Kidney (tissue), 14 donors: ENCODE data around the gene FARP2. TPM values are rescaled to one million over a fixed set of nuclear protein-coding genes. Genes with fewer than 3 reads are reported as not detected.

Source experiments
- DNase-seq, 5 donors: peaks; one replicate each; pipeline ENCODE4 v3.0.0-alpha.2; 2013 to 2020
- FAIRE-seq: peaks from 2 replicates; lab custom pipeline; 2012; peaks lifted over from hg19 to GRCh38; lab: Jason Lieb, UNC
- H3K27ac ChIP-seq, 2 donors: one replicate each; pipeline ENCODE4 v1.7.0; 2013; ENCODE audit warnings: low read depth in 2 of 2, low read length in 2 of 2, inconsistent platforms in 1 of 2
- H3K27me3 ChIP-seq: one replicate; pipeline ENCODE4 v1.7.1; 2013; ENCODE audit warnings: low read length, inconsistent platforms; ENCODE audit not compliant: control insufficient read depth, insufficient read depth
- H3K36me3 ChIP-seq, 3 donors: one replicate each; pipeline versions ENCODE4 v1.7.0 to v1.7.1; 2013; ENCODE audit warnings: low read length in 3 of 3, control low read depth in 1 of 3, inconsistent platforms in 1 of 3; ENCODE audit not compliant: insufficient read depth in 3 of 3, control insufficient read depth in 2 of 3
- H3K4me1 ChIP-seq, 3 donors: one replicate each; pipeline versions ENCODE4 v1.7.0 to v1.7.1; 2013; ENCODE audit warnings: low read length in 3 of 3, inconsistent platforms in 1 of 3, low read depth in 1 of 3; ENCODE audit not compliant: control insufficient read depth in 2 of 3, insufficient read depth in 2 of 3
- H3K4me3 ChIP-seq, 3 donors: one replicate each; pipeline versions ENCODE4 v1.7.0 to v1.8.1; 2013; ENCODE audit warnings: low read length in 3 of 3, control low read depth in 1 of 3, inconsistent platforms in 1 of 3
- H3K9ac ChIP-seq, 3 donors: one replicate each; pipeline versions ENCODE4 v1.7.0 to v1.7.1; 2013; ENCODE audit warnings: low read length in 3 of 3, control low read depth in 1 of 3, inconsistent platforms in 1 of 3
- H3K9me3 ChIP-seq, 3 donors: one replicate each; pipeline versions ENCODE4 v1.7.0 to v1.7.1; 2013; ENCODE audit warnings: low read length in 3 of 3, control low read depth in 1 of 3, inconsistent platforms in 1 of 3; ENCODE audit not compliant: control insufficient read depth in 2 of 3, insufficient read depth in 1 of 3
- CTCF ChIP-seq: IDR thresholded peaks from 3 replicates; pipeline ENCODE4 v1.5.1; 2012; ENCODE audit warnings: mild to moderate bottlenecking, moderate library complexity, borderline replicate concordance; ENCODE audit not compliant: insufficient read depth; ENCODE audit errors: extremely low read depth
- intact Hi-C: fragments of 100-400 bp; cut with DNase I; formaldehyde crosslinking; loops from one replicate; pipeline ENCODE4 v1.11.1; 2022
- polyA plus RNA-seq: library from polyadenylated mRNA; stranded (reverse); fragments of 350-450 nt; fragmentation: Illumina TruSeq; extraction: RNeasy Lipid Tissue Mini Kit (QIAGEN cat#74804); gene quantifications from one replicate; pipeline ENCODE4 v1.2.3, GENCODE V29; 2014; ENCODE audit warnings: low read depth, low replicate concordance; ENCODE audit not compliant: insufficient read depth
- total RNA-seq: library from RNA; stranded (reverse); fragmentation: NEBNext Ultra II Directional; extraction: Animal tissue kit (Norgen Biotek cat#: 25700); gene quantifications from one replicate; pipeline ENCODE4 v1.2.1, GENCODE V29; 2021
- donor health status: control.
- donor health status: control.
- donor health status: control.
- donor health status: control.
- donor health status: control.
- donor health status: DM: yes; HTN: yes; CAD: no.
- donor health status: Normal renal cell carcinoma (clear cell type).

Gene FARP2
- total and polyA plus RNA-seq, 2 donors from 2014 or later = 20.3 to 50.5 TPM

GRCh38 chr2:241534293-241534692 is 178.2 kb downstream of the FARP2 start:
- no peak for TF ChIP-seq CTCF
- FAIRE-seq (no peak), DNase-seq (no peak)
- no peak overlapping the region for H3K9ac ChIP-seq
- intact Hi-C loops = no loop called here
- no peaks in the 10 kb centered on the region for H3K4me1 ChIP-seq
- no peaks in the 10 kb centered on the region for H3K9me3 ChIP-seq
- H3K36me3 ChIP-seq = no peaks in the 10 kb centered on the region
- no peaks in the 10 kb centered on the region for H3K27me3 ChIP-seq
- no peak overlapping the region for H3K27ac ChIP-seq
- H3K4me3 ChIP-seq = no peak overlapping the region

GRCh38 chr2:241534701-241535375 is 178.8 kb downstream of the FARP2 start:
- no peak for FAIRE-seq
- Histone ChIP-seq H3K9ac (no peak overlapping the region), H3K36me3 (no peaks in the 10 kb centered on the region), H3K4me3 (no peak overlapping the region), H3K27ac (no peak overlapping the region), H3K4me1 (no peaks in the 10 kb centered on the region), H3K27me3 (no peaks in the 10 kb centered on the region), H3K9me3 (no peaks in the 10 kb centered on the region)
- TF ChIP-seq CTCF = no peak
- intact Hi-C loops = no loop called here
- DNase-seq = no peak

- Histone ChIP-seq H3K9me3 (no peaks in the 10 kb centered on the region), H3K27ac (no peak overlapping the region), H3K4me1 (no peaks in the 10 kb centered on the region), H3K9ac (no peak overlapping the region), H3K36me3 (no peaks in the 10 kb centered on the region), H3K27me3 (no peaks in the 10 kb centered on the region), H3K4me3 (no peak overlapping the region)
- intact Hi-C loops = no loop called here
- FAIRE-seq = no peak
- DNase-seq = no peak
- no peak for TF ChIP-seq CTCF
These were observed 180.0 kb downstream of the FARP2 start for GRCh38 chr2:241535871-241536655.
